Uterus (tissue), 4 donors: ENCODE results near the gene RRAS2. TPM values are rescaled to one million over a fixed set of nuclear protein-coding genes. Genes with fewer than 3 reads are reported as not detected.

ENCODE experiments used
- DNase-seq, 2 donors: peaks; one replicate each; pipeline ENCODE4 v3.0.0-alpha.2; 2019 to 2020
- H3K27ac ChIP-seq, 2 donors: fragments of 200-600 bp; sonication (generic); 1 replicate in 1 of 2; 2 replicates in 1 of 2; pipeline ENCODE4 v1.5.1; 2016 to 2018
- H3K27me3 ChIP-seq, 2 donors: fragments of 200-600 bp; sonication (generic); one replicate each; pipeline ENCODE4 v1.5.1; 2018 to 2019; ENCODE audit warnings: control low read depth in 1 of 2
- H3K36me3 ChIP-seq, 2 donors: fragments of 200-600 bp; sonication (generic); one replicate each; pipeline ENCODE4 v1.5.1; 2019; ENCODE audit warnings: control low read depth in 1 of 2
- H3K4me1 ChIP-seq, 2 donors: fragments of 200-600 bp; sonication (generic); one replicate each; pipeline ENCODE4 v1.5.1; 2018 to 2019; ENCODE audit warnings: control low read depth in 1 of 2
- H3K4me3 ChIP-seq, 2 donors: fragments of 200-600 bp; sonication (generic); 1 replicate in 1 of 2; 2 replicates in 1 of 2; pipeline ENCODE4 v1.5.1; 2018 to 2019; ENCODE audit warnings: mild to moderate bottlenecking in 1 of 2
- H3K9me3 ChIP-seq, 2 donors: fragments of 200-600 bp; sonication (generic); one replicate each; pipeline ENCODE4 v1.5.1; 2019; ENCODE audit warnings: control low read depth in 1 of 2
- CTCF ChIP-seq, 4 experiments: fragments of 200-600 bp in 2 of 4; fragments of 450-650 bp in 2 of 4; sonication (generic) in 2 of 4; IDR thresholded peaks; one replicate each; pipeline ENCODE4 v1.5.1; 2016 to 2019; ENCODE audit warnings: antibody characterized with exemption in 4 of 4, mild to moderate bottlenecking in 2 of 4, moderate library complexity in 1 of 4
- POLR2A ChIP-seq, 2 donors: fragments of 450-650 bp; IDR thresholded peaks; one replicate each; pipeline ENCODE4 v1.6.1; 2016; ENCODE audit warnings: antibody characterized with exemption in 2 of 2, mild to moderate bottlenecking in 1 of 2, moderate library complexity in 1 of 2
- intact Hi-C: fragments of 100-400 bp; cut with DNase I; formaldehyde crosslinking; loops from one replicate; pipeline ENCODE4 v1.15.1; 2023; ENCODE audit warnings: low total_unique reads
- total RNA-seq, 4 donors: library from RNA; depleted of rRNA in 3 of 4; stranded (reverse); fragments of >200 nt in 3 of 4; gene quantifications; one replicate each; pipeline versions ENCODE4 v1.1.0 to v1.2.4, GENCODE V29; 2014 to 2023
- donor health status: DM: yes; HTN: yes; CAD: no.

RRAS2 gene
- total RNA-seq, 4 donors from 2014 or later = 18.7 to 43.6 (median 36.8) TPM

- intact Hi-C loops = no loop called here
- Histone ChIP-seq H3K4me3 (no peak overlapping the region), H3K36me3 (no peaks in the 10 kb centered on the region), H3K4me1 (no peaks in the 10 kb centered on the region), H3K27ac (no peak overlapping the region), H3K27me3 (no peaks in the 10 kb centered on the region), H3K9me3 (no peaks in the 10 kb centered on the region)
- TF ChIP-seq CTCF (IDR thresholded peaks at IDR 0.05) (no peak), POLR2A (IDR thresholded peaks at IDR 0.05) (no peak)
- DNase-seq = no peak
Observed at GRCh38 chr11:14228356-14228755, 130.6 kb downstream of the RRAS2 start.

Other genes with a start within 250 kb of the RRAS2 start
- 100 to 1,000 TPM in 2 of 4 donors, 10 to 100 TPM in 2; 73.3 to 279 (median 94.8) TPM for gene COPB1, start 140.6 kb upstream of the RRAS2 start, total RNA-seq
- gene PSMA1, start 161.2 kb upstream of the RRAS2 start, total RNA-seq = 100 to 1,000 TPM in 3 of 4 donors, 10 to 100 TPM in 1; 81.7 to 213 (median 126) TPM